Tongue (tissue), 2 donors: ENCODE measurements around the gene RAPGEFL1. TPM values are rescaled to one million over a fixed set of nuclear protein-coding genes. Genes with fewer than 3 reads are reported as not detected.
"Not testable (repeated sequence)": the region's sequence is repeated elsewhere in the genome, so short reads cannot be mapped to it uniquely, and the experiment has no call there.

Experiments
- DNase-seq: peaks from one replicate; pipeline ENCODE4 v3.0.0-alpha.2; 2015
- total RNA-seq: library from RNA; depleted of rRNA; stranded (reverse); fragments of >200 nt; gene quantifications from one replicate; pipeline ENCODE4 v1.2.3, GENCODE V29; 2014

Gene RAPGEFL1
- total RNA-seq: 48.0 TPM

GRCh38 chr17:40177275-40177874, at the start of gene RAPGEFL1:
RAPGEFL1 (plus strand) TSS chr17:40177470; CDS start chr17:40177862, 392 bp downstream.
- DNase-seq: peak; percentile 83

GRCh38 chr17:40129498-40129897, 47.8 kb upstream of the RAPGEFL1 start:
- no peak for DNase-seq

- no peak for DNase-seq
Measured at GRCh38 chr17:40130352-40131042, 46.8 kb upstream of the RAPGEFL1 start.

- DNase-seq: no peak
Measured at GRCh38 chr17:40134184-40134583, 43.1 kb upstream of the RAPGEFL1 start.

- DNase-seq: no peak
Measured at GRCh38 chr17:40135817-40136216, 41.5 kb upstream of the RAPGEFL1 start.

- DNase-seq: no peak
Measured at GRCh38 chr17:40139566-40140058, 37.7 kb upstream of the RAPGEFL1 start.

- not testable (repeated sequence) for DNase-seq
Measured at GRCh38 chr17:40143166-40143565, 34.1 kb upstream of the RAPGEFL1 start.

GRCh38 chr17:40145476-40145875, 31.8 kb upstream of the RAPGEFL1 start:
- DNase-seq: no peak

- DNase-seq: no peak
Measured at GRCh38 chr17:40148527-40148926, 28.7 kb upstream of the RAPGEFL1 start.

GRCh38 chr17:40150276-40150675, 27.0 kb upstream of the RAPGEFL1 start:
- no peak for DNase-seq

- DNase-seq: no peak
Measured at GRCh38 chr17:40151414-40151963, 25.8 kb upstream of the RAPGEFL1 start.

GRCh38 chr17:40153603-40154236, 23.6 kb upstream of the RAPGEFL1 start:
- no peak for DNase-seq

- DNase-seq: no peak
Measured at GRCh38 chr17:40157973-40158372, 19.3 kb upstream of the RAPGEFL1 start.

- no peak for DNase-seq
Measured at GRCh38 chr17:40158438-40159013, 18.7 kb upstream of the RAPGEFL1 start.

- DNase-seq: no peak
Measured at GRCh38 chr17:40159456-40159855, 17.8 kb upstream of the RAPGEFL1 start.

- DNase-seq: no peak
Measured at GRCh38 chr17:40167685-40168261, 9.5 kb upstream of the RAPGEFL1 start.

GRCh38 chr17:40168262-40168832, 8.9 kb upstream of the RAPGEFL1 start:
- peak; percentile 74 for DNase-seq

GRCh38 chr17:40170325-40170724, 6.9 kb upstream of the RAPGEFL1 start:
- DNase-seq: no peak

- no peak for DNase-seq
Measured at GRCh38 chr17:40171750-40172149, 5.5 kb upstream of the RAPGEFL1 start.

- no peak for DNase-seq
Measured at GRCh38 chr17:40173091-40173777, 4.0 kb upstream of the RAPGEFL1 start.

- no peak for DNase-seq
Measured at GRCh38 chr17:40173778-40174135, 3.5 kb upstream of the RAPGEFL1 start.
